ENCODE measurements around the gene ASPSCR1.
"Not testable (repeated sequence)": the region's sequence is repeated elsewhere in the genome, so short reads cannot be mapped to it uniquely, and the experiment has no call there.

ASPSCR1 gene

GRCh38 chr17:81952792-81953228 lies 24.6 kb upstream of the ASPSCR1 start:
- H3K4me3 Mint-ChIP-seq: no peak overlapping the region
- DNase-seq (ENCODE audit: low spot score): no peak
- H3K36me3 Mint-ChIP-seq (ENCODE audit: low read depth): no peaks in the 10 kb centered on the region
- H3K27ac Mint-ChIP-seq: no peak overlapping the region
- H3K4me1 Mint-ChIP-seq (ENCODE audit: low read depth): peaks cover 2% of the 10 kb centered on the region
- H3K9me3 Mint-ChIP-seq: no peaks in the 10 kb centered on the region
- peaks cover 20% of the 10 kb centered on the region for H3K27me3 Mint-ChIP-seq (ENCODE audit: low read depth)

GRCh38 chr17:81953443-81953842 lies 24.0 kb upstream of the ASPSCR1 start:
- not testable (repeated sequence) for H3K9me3 Mint-ChIP-seq; H3K36me3 Mint-ChIP-seq (ENCODE audit: low read depth); H3K4me1 Mint-ChIP-seq (ENCODE audit: low read depth); H3K4me3 Mint-ChIP-seq; H3K27ac Mint-ChIP-seq; DNase-seq (ENCODE audit: low spot score)
- H3K27me3 Mint-ChIP-seq (ENCODE audit: low read depth): peaks cover 24% of the 10 kb centered on the region

DNA sequence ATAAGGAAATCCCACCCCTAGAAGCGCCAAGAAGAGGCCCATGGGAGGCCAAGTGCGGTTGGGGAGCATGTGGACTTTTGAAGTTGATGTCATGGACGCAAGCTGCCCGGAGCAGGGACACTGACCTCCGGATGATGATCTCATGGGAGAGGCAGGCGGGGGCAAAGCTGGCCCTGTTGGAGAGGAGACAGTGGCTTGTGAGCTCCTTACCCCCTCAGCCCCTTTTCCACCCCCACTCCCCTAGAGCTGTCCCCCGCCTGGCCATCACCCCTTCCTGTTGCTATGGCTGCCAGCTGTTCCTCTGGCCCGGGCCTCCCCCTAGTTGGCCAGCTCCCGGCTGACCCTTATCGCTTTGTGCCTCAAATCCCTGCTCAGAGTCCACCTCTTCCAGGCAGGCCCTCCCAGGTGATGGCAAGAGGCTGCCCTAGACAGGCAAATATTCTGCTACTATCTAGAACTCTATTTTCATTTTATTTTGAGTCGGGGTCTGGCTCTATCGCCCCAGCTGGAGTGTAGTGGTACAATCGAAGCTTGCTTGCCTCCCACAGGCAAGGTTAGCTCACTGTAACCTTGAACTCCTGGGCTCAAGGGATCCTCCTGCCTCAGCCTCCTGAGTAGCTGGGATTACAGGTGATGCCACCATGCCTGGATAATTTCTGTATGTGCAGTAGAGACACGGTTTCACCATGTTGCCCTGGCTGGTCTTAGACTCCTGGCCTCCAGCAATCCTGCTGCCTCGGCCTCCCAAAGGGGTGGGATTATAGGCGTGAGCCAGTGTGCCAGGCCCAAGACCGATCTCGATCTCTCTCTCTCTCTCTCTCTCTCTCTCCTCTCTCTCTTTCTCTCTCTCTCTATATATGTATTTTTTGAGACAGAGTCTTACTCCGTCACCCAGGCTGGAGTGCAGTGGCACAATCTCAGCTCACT lies 23.0 kb upstream of the ASPSCR1 start:
- H3K9me3 Mint-ChIP-seq: no peaks in the 10 kb centered on the region
- no peak for DNase-seq (ENCODE audit: low spot score)
- H3K36me3 Mint-ChIP-seq (ENCODE audit: low read depth): no peaks in the 10 kb centered on the region
- H3K4me3 Mint-ChIP-seq: no peak overlapping the region
- no peak overlapping the region for H3K27ac Mint-ChIP-seq
- H3K4me1 Mint-ChIP-seq (ENCODE audit: low read depth): peaks cover 5% of the 10 kb centered on the region
- peaks cover 32% of the 10 kb centered on the region for H3K27me3 Mint-ChIP-seq (ENCODE audit: low read depth)

GRCh38 chr17:81955058-81955681 lies 22.3 kb upstream of the ASPSCR1 start:
- H3K36me3 Mint-ChIP-seq (ENCODE audit: low read depth): no peaks in the 10 kb centered on the region
- peaks cover 5% of the 10 kb centered on the region for H3K4me1 Mint-ChIP-seq (ENCODE audit: low read depth)
- no peak overlapping the region for H3K27ac Mint-ChIP-seq
- no peak overlapping the region for H3K4me3 Mint-ChIP-seq
- no peak for DNase-seq (ENCODE audit: low spot score)
- H3K9me3 Mint-ChIP-seq: no peaks in the 10 kb centered on the region
- peaks cover 32% of the 10 kb centered on the region for H3K27me3 Mint-ChIP-seq (ENCODE audit: low read depth)

- peaks cover 5% of the 10 kb centered on the region for H3K4me1 Mint-ChIP-seq (ENCODE audit: low read depth)
- H3K27me3 Mint-ChIP-seq (ENCODE audit: low read depth): peaks cover 26% of the 10 kb centered on the region
- H3K27ac Mint-ChIP-seq: no peak overlapping the region
- no peaks in the 10 kb centered on the region for H3K9me3 Mint-ChIP-seq
- no peak for DNase-seq (ENCODE audit: low spot score)
- no peak overlapping the region for H3K4me3 Mint-ChIP-seq
- H3K36me3 Mint-ChIP-seq (ENCODE audit: low read depth): no peaks in the 10 kb centered on the region
Observed at GRCh38 chr17:81955756-81956544, 21.5 kb upstream of the ASPSCR1 start.

DNA sequence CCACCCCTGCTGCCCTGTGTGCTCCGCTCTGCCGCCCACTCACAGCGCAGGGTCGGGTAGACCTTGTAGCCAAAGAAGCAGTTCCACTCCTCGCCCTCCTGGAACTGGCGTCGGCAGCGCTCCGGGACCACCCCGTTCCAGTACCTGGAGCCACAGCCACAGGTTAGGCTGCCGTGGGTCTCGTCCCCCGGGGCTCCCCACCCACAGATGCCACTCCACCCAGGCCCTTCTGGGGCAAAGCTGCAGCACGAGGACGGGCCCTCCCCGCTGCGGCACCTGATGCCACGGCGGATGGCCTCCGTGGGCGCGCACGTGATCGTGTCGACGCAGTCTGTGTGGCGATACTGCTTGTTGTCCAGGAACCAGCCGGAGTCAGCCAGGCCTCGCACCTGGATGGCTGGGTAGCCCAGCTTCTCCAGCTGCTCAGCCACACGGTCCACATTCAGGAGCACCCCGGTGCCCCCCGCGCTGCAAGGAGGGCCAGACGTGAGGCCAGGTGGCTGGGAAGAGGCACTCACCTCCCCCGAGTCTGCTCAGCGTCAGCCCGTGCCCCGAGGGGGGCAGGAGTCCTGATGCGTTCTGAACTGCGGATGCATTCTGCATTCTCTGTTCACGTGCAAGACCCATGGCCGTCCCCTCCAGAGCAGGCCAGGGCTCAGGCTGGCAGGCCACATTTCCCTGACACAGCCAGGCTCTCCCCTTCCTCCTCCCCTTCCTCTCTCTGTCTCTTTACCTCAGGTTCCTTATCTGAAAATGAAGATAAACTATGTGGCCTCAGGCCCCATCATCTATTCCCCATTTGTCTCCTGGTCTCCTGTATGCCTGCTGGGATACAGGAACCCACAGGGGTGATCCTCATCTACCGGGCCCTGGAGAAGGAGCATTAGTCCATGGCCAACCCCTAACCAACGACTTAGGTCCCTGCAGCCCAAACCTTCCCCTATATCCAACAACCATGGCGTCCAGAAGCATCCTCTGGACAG lies 20.5 kb upstream of the ASPSCR1 start:
- Mint-ChIP-seq H3K27ac (no peak overlapping the region), H3K27me3 (ENCODE audit: low read depth) (peaks cover 21% of the 10 kb centered on the region), H3K4me3 (no peak overlapping the region), H3K9me3 (no peaks in the 10 kb centered on the region), H3K36me3 (ENCODE audit: low read depth) (no peaks in the 10 kb centered on the region), H3K4me1 (ENCODE audit: low read depth) (peaks cover 4% of the 10 kb centered on the region)
- no peak for DNase-seq (ENCODE audit: low spot score)

GRCh38 chr17:81957691-81958432 lies 19.6 kb upstream of the ASPSCR1 start:
- Mint-ChIP-seq H3K36me3 (ENCODE audit: low read depth) (no peaks in the 10 kb centered on the region), H3K4me1 (ENCODE audit: low read depth) (peaks cover 3% of the 10 kb centered on the region), H3K27ac (no peak overlapping the region), H3K9me3 (no peaks in the 10 kb centered on the region), H3K27me3 (ENCODE audit: low read depth) (peaks cover 28% of the 10 kb centered on the region), H3K4me3 (peak overlapping the region; percentile 45)
- no peak for DNase-seq (ENCODE audit: low spot score)

DNA sequence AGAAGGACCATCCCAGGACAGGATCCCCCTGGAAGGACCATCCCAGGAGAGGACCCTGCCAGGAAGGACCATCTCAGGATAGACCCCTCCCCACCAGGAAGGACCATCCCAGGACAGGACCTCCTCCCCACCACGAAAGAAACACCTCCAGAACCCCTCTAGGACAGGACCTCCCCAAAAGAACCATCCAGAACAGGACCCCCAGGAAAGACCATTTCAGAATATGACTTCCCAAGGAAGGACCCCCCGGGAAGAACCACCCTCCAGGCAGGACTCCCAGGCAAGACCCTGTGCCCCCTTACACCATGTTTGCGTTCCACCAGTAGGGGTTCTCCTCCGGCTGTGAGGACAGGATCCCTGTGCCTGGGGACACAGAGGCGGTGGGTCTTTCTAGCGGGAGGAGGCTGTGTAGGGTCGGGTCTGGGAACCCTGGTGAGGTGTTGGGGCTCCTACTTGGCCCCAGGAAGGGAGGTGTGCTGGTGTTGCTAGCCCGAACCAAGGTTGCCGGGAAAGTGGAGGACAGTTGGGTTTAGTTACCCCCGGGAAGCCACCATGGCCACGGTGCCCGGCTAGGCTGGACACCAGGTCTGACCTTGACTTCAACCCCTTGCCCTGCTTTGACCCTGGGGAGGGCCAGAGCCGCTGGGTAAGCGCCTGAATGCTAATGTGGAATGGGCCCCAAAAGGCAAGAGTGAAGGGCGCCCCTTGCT lies 18.6 kb upstream of the ASPSCR1 start:
- peak overlapping the region; percentile 40 for H3K4me3 Mint-ChIP-seq
- DNase-seq (ENCODE audit: low spot score): no peak
- H3K4me1 Mint-ChIP-seq (ENCODE audit: low read depth): peaks cover 3% of the 10 kb centered on the region
- peaks cover 37% of the 10 kb centered on the region for H3K27me3 Mint-ChIP-seq (ENCODE audit: low read depth)
- no peaks in the 10 kb centered on the region for H3K36me3 Mint-ChIP-seq (ENCODE audit: low read depth)
- no peaks in the 10 kb centered on the region for H3K9me3 Mint-ChIP-seq
- peak overlapping the region; percentile 26 for H3K27ac Mint-ChIP-seq

DNA sequence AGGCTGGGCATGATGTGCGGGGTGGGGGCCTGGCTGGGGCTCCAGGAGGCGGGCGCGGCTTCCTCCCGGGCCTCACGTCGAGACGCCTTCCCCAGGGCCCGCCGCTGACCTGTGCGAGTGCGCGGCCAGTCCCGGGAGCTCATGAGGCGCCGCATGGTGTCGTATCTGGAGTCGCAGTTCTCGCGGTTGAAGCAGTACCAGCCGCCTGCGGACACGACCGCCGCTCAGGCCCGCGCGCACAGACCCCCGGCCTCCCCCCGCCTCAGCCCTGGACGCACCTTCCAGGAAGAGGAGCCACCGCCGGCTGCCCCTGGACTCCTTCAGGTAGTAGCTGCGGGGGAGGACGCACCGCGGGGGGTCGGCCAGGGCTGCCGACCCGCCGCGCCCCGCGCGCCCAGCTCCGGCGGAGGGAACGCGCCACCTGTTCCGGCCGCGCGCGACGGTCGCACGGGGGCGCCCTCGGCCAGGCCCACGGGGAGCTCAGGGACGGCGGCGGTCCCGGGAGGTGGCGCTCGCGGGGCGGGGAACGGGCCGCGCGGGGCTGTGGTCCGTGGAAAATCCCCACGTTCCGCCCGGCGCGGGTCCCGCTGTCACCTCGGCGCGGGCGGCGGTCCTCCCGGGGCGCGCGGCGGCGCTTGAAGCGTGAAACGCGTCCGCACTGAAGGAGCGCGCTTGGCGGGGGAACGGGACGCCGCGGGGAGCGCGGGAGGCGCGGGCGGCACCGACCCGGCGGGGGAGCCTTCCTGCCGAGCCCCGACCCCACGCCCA lies 17.9 kb upstream of the ASPSCR1 start:
- H3K4me3 Mint-ChIP-seq: peak overlapping the region; percentile 40
- H3K27me3 Mint-ChIP-seq (ENCODE audit: low read depth): peaks cover 45% of the 10 kb centered on the region
- no peaks in the 10 kb centered on the region for H3K9me3 Mint-ChIP-seq
- H3K4me1 Mint-ChIP-seq (ENCODE audit: low read depth): peaks cover 3% of the 10 kb centered on the region
- DNase-seq (ENCODE audit: low spot score): peak; percentile 75
- H3K27ac Mint-ChIP-seq: no peak overlapping the region
- H3K36me3 Mint-ChIP-seq (ENCODE audit: low read depth): no peaks in the 10 kb centered on the region

- H3K4me1 Mint-ChIP-seq (ENCODE audit: low read depth): peaks cover 3% of the 10 kb centered on the region
- H3K36me3 Mint-ChIP-seq (ENCODE audit: low read depth): no peaks in the 10 kb centered on the region
- peaks cover 50% of the 10 kb centered on the region for H3K27me3 Mint-ChIP-seq (ENCODE audit: low read depth)
- H3K27ac Mint-ChIP-seq: no peak overlapping the region
- H3K4me3 Mint-ChIP-seq: no peak overlapping the region
- DNase-seq (ENCODE audit: low spot score): no peak
- no peaks in the 10 kb centered on the region for H3K9me3 Mint-ChIP-seq
Observed at GRCh38 chr17:81960130-81960958, 17.1 kb upstream of the ASPSCR1 start.

GRCh38 chr17:81961087-81961511 lies 16.3 kb upstream of the ASPSCR1 start, which contains the start of gene NOTUM:
Gene NOTUM (minus strand): TSS chr17:81961187. CDS start chr17:81960909, 278 bp downstream.
- Mint-ChIP-seq H3K4me1 (ENCODE audit: low read depth) (peaks cover 3% of the 10 kb centered on the region), H3K36me3 (ENCODE audit: low read depth) (no peaks in the 10 kb centered on the region), H3K27ac (no peak within 1 kb of the TSS), H3K4me3 (no peak within 1 kb of the TSS), H3K9me3 (no peaks in the 10 kb centered on the region), H3K27me3 (ENCODE audit: low read depth) (peaks cover 50% of the 10 kb centered on the region)
- DNase-seq (ENCODE audit: low spot score): no peak

Measured in T-helper 2 cell treated with Interferon-gamma antibody and Interleukin-4, amounts not matched to agents 5 μg/mL and 100 μg/mL, for 36 hours (primary cell).